GM19395 (cell line): ENCODE results near the gene RBSN.
"Not testable (repeated sequence)": the region's sequence is repeated elsewhere in the genome, so short reads cannot be mapped to it uniquely, and the experiment has no call there.

Experiments
- ATAC-seq: cut with Tn5 transposase; IDR thresholded peaks from one replicate; pipeline ENCODE4 v1.9.1; 2021; ENCODE audit warnings: mild to moderate bottlenecking, moderate library complexity; ENCODE audit not compliant: unreplicated experiment

The RBSN gene

GRCh38 chr3:15098503-15099363, at the start of gene RBSN:
Gene RBSN, minus strand, starts transcription at chr3:15099148. Its CDS starts 3,028 bp downstream, at chr3:15096120.
- ATAC-seq = peak; percentile 83

GRCh38 chr3:15148614-15149013, 49.7 kb upstream of the RBSN start:
- no peak for ATAC-seq

GRCh38 chr3:15136885-15137284, 37.9 kb upstream of the RBSN start:
- ATAC-seq = not testable (repeated sequence)

- not testable (repeated sequence) for ATAC-seq
Measured at GRCh38 chr3:15134968-15135367, 36.0 kb upstream of the RBSN start.

- not testable (repeated sequence) for ATAC-seq
Measured at GRCh38 chr3:15128403-15128802, 29.5 kb upstream of the RBSN start.

DNA sequence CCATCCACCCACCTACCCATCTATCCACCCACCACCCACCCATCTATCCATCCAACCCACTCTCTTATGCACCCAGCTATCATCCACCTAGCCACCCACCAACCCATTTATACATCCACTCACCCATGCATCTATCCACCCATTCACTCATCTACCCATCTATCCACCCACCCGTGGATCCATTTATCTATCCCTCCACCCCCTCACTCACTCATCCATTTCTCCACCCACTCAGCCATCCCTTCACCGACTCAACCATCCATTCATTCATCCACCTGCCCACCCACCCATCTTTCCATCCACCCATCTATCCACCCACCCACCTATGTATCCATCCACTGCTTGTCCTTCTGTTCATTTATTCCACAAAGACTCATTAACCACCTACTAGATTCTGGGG, 28.0 kb upstream of the RBSN start:
- not testable (repeated sequence) for ATAC-seq

DNA sequence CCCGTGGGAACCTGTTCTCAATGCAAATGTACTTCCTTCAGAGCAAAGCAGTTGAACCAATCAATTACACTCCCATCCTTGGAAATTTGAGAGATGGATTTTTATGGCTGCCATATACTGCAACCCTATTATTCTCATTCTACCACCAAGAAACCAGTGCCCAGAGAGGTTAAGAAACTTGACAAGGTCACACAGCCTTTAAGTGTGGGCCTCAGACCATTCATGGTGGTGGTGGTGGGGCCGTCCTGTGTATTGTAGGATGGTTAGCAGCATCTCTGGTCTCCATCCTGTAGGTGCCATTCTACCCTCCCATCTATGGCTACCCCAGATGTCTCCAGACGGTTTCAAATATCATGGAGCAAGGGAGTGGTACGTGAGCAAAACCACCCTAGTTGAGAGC, 23.4 kb upstream of the RBSN start:
- no peak for ATAC-seq

DNA sequence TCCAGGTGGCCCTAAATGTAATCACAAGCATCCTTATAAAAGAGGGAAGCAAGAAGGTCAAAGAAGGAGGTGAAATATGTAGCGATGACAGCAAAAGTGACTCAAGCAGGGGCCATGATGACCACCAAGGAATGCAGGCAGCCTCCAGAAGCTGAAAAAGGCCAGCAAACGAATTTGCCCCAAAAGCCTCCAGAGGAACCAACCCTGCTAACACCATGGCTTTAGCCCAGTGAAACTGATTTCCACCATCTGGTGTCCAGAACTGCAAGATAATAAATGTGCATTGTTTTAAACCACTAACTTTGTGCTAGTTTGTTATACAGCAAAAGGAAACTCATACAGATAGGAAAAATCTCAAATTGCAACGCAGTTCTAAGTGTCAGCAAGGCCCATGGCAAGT, 23.0 kb upstream of the RBSN start:
- ATAC-seq = no peak

DNA sequence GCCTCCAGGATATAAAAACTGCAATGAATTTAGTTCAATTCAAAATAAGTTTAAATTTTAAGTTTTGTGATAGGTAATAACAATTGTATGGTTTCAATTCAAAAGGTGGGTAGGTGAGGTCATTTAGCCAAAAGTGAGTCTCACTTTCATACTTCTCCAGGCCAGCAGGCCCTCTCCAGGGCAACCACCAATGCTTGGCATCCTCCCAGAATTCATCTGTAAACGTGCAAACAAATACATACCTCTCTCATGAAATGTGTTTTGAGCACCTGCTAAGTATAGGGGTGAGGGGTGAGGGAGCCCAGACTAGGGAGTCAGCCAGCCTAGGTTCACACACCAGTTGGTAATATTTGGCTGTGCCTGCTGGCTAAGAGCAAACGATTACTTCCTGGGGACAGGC, 22.0 kb upstream of the RBSN start:
- ATAC-seq = no peak

GRCh38 chr3:15117011-15117410, 18.1 kb upstream of the RBSN start:
- ATAC-seq = no peak

DNA sequence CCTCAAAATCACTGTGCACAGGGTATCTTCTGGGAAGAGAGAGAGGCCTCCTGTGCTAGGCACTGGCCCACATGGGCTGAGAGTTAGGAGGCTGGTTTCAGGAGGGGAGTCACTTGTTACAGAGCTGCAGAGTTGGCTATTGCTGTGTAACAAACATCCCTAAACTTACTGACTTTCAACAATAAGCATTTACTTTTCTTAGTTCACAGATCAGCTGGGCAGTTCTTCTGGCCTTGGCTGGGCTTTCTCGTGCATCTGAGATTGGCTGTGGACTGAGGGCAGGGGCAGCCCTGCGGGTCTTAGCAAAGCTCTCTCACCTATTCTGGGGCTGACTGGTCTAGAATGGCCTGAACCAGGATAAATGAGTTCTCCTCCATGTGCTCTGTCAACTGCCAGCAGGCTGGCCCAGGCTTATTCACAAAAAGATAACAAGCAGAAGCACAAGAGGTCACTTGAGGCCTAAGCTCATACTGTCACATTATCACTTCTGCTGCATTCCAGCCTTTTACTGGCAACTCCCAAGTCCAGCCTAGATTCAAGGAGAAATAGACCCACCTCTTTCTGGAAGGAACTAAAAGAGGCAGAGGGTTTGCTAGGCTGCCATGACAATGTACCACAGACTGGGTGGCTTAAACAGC, 17.2 kb upstream of the RBSN start:
- ATAC-seq = no peak

DNA sequence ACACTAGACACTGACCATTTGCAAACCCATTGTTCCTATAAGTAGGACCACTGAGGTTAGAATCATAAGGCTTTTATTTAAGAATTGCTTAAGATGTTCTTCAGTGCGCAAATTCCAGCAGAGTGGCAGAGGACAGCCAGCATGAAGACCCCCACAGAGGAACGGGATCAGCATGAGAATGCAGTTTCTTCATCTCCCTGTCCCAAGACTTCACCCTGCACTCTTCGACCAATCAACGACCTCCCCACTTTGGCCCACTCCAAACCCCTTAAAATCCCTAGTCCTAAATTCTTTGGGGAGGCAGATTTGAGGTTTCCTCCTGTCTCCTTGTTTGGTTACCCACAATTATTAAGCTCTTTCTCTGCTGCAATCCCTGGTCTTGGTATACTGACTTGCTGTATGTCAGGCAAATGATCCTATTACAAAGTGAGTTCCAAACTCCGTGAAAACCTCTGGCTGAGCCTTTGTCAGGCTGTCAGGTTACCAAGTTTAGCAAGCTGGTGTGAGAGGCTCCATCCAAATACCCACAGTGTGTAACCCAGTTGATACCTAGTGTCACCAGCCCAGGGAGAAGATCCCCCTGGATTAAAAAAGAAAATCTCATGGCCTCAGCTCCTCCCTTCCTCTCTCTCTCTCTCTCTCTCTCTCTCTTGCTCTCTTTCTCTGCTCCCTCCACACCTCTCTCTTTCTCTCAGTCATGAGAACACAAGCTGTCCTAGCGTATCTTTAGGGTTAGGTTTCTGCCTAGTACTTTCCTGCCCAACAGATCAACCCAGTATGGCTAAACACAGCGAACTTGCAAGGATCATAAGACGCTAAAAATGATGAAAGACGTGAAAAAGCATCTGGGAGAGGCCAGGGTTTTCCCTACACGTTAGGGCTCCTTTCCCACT, 15.8 kb upstream of the RBSN start:
- no peak for ATAC-seq

GRCh38 chr3:15113884-15114283, 14.9 kb upstream of the RBSN start:
- ATAC-seq = no peak

DNA sequence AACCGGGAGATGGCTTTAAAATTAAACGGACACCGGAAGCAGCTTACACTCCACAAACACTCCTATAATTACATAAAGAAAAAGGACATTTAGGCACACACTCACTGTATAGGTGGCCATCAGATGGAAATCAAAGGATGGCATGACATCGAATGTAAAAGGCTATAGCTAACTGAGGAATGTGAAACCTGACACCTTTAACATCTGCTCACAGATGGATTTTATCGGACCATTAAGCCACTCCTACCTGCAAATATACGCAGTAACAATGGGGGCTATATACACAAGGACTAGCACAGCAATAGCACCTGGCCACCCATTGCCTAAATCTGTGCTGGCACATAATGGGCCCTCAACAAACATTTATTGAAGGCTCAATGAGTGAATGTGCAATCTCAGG, 14.5 kb upstream of the RBSN start:
- no peak for ATAC-seq

- ATAC-seq = no peak
Measured at GRCh38 chr3:15112011-15112410, 13.1 kb upstream of the RBSN start.

DNA sequence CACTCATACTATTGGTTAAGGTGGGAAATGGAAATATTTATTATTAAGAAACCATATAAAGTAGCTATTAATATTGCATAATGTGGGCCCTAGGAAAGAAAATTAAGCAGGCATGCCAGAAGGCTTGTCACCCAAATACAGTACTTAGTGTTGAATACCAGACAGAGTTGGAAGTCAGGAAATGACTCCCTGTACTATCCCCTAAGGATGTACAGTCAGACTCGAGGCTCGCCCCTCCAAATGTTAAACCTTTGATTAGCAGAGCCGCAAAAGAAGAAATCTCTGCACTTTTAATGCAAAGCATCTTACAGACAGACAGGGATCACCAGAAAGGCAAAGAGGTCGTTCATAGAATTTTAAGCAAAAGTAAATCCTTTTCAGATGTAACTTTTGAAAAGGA, 11.3 kb upstream of the RBSN start:
- no peak for ATAC-seq

GRCh38 chr3:15108869-15109268, 9.9 kb upstream of the RBSN start:
- ATAC-seq = no peak

GRCh38 chr3:15108082-15108545, 9.2 kb upstream of the RBSN start:
- ATAC-seq = peak; percentile 76

GRCh38 chr3:15107075-15107947, 8.4 kb upstream of the RBSN start:
- no peak for ATAC-seq

- no peak for ATAC-seq
Measured at GRCh38 chr3:15102836-15103235, 3.9 kb upstream of the RBSN start.
